HG02759 (cell line): Measurements from ENCODE around the gene CCDC80.

Experiments used
- ATAC-seq: cut with Tn5 transposase; IDR thresholded peaks from one replicate; pipeline ENCODE4 v1.9.1; 2021; ENCODE audit warnings: mild to moderate bottlenecking, moderate library complexity; ENCODE audit not compliant: unreplicated experiment

CCDC80 gene, protein sequence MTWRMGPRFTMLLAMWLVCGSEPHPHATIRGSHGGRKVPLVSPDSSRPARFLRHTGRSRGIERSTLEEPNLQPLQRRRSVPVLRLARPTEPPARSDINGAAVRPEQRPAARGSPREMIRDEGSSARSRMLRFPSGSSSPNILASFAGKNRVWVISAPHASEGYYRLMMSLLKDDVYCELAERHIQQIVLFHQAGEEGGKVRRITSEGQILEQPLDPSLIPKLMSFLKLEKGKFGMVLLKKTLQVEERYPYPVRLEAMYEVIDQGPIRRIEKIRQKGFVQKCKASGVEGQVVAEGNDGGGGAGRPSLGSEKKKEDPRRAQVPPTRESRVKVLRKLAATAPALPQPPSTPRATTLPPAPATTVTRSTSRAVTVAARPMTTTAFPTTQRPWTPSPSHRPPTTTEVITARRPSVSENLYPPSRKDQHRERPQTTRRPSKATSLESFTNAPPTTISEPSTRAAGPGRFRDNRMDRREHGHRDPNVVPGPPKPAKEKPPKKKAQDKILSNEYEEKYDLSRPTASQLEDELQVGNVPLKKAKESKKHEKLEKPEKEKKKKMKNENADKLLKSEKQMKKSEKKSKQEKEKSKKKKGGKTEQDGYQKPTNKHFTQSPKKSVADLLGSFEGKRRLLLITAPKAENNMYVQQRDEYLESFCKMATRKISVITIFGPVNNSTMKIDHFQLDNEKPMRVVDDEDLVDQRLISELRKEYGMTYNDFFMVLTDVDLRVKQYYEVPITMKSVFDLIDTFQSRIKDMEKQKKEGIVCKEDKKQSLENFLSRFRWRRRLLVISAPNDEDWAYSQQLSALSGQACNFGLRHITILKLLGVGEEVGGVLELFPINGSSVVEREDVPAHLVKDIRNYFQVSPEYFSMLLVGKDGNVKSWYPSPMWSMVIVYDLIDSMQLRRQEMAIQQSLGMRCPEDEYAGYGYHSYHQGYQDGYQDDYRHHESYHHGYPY

DNA sequence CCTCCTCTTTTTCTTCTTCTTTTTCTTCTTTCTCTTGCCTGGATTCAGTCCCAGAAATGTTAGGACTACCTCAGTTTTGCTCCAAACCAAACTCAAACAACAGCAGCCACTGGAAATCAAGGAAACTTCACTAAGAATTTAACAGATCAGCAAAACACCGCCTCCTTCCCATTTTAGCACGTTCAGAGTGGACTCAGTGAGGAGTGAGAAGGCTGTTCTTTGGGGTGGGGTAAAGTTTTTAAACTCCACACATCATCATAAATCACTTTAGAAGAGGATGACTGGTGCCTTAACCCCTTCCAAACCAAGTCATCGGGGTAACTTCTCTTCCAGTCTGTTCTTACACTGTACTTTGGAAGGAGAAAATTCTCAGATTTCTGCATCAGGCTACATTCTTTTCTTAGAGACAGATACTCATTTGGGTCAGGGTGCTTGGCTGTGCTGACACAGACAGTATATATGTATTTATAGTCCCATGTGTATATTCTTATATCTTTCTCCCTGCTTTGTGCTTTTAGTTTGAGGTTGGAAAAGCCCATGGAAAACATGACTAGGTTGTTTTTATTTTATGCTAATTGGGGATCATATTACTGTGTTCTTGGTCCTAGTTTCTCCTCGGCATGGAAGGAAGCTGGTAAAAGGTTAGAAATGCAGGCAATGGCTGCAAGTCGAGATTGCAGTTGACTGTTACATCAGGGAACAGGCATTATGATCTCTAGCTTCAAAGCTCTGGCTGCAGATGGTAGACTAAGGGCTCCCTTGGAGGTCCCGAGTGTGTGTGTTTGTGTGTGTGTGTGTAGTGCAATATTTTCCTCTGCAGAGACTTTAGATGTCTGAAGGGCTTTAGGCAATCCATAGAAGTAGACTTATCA lies at the start of gene CCDC80:
Gene CCDC80, minus strand, starts transcription at position 214 of the 872 bp plus-strand sequence. CDS start 1,238 bp downstream, outside the sequence.
- ATAC-seq = no peak

GRCh38 chr3:112689989-112690388 lies 49.0 kb upstream of the CCDC80 start:
- no peak for ATAC-seq

GRCh38 chr3:112689385-112689784 lies 48.4 kb upstream of the CCDC80 start:
- no peak for ATAC-seq

- ATAC-seq = no peak
Observed at GRCh38 chr3:112688819-112689218, 47.9 kb upstream of the CCDC80 start.

DNA sequence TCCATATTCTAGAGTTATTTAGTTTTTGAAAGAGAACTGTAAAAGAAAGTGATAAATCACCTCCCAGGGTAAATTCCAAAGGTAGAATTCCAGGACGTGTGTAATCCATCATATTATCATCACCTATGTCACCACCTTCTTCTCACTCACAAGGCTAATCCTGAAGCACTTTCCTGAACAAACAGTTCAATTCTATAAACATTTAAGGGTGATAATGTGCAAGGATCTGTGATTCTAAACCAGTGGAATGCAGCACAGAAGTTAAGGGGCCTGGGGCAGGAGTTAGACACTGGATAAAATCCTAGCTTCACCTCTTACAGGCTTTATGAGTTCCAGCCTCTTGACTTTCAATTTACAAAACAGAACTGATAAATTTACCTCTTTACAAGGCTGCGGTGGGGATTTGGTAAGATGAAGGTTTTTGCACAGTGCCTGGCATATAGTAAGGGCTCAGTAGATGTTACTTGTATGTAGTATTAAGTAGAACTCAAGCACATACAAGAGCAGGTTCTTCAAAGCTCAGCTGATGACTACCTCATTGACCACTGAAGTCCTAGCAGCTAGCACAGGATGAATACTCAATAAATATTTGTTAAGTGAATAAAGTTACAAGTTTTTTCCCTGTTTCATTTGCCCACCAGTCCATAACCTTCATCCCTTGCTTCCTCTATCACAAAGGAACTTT lies 47.3 kb upstream of the CCDC80 start:
- no peak for ATAC-seq

DNA sequence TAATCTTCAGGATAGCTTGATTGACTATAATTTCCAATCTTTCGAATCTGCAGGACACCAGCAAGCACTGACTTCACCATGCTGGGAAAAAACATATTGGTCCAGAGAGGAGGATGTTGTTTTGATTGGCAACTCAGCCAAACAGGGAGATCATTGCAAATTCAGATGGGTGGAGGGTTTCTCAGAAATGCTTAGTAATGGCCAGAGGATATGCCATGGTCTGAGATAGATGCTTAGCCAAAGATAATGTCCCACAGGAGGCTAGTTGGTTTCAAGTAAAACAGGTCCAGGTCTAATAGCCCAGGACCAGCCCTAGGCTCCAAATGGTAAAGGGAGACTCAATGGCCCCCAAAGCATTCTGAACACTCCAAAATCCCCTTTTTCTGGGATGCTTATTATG lies 46.7 kb upstream of the CCDC80 start:
- ATAC-seq = no peak

DNA sequence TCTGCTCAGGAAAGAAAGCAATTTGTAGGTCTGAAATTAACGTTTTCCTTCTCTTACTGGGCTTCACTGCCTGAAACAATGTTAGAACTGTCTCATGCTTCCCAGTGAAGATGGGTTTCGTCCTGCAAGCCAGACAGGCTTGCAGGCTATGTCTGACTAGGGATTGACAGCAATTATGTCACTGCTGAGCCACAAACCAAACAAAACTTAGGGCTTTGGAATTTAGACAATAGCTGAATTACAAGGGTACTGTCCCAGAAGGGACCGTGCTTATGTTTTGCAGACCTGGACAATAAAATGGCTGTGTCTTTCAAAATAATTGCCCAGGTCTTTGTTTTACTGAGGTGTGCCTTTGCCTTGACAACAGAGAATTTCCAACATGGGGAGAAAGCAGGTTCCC lies 46.3 kb upstream of the CCDC80 start:
- ATAC-seq = no peak

- no peak for ATAC-seq
Observed at GRCh38 chr3:112685956-112686799, 45.2 kb upstream of the CCDC80 start.

- ATAC-seq = no peak
Observed at GRCh38 chr3:112685420-112685819, 44.5 kb upstream of the CCDC80 start.

- ATAC-seq = no peak
Observed at GRCh38 chr3:112682361-112682760, 41.4 kb upstream of the CCDC80 start.

- no peak for ATAC-seq
Observed at GRCh38 chr3:112681822-112682325, 40.9 kb upstream of the CCDC80 start.

GRCh38 chr3:112676659-112677234 lies 35.8 kb upstream of the CCDC80 start:
- ATAC-seq = peak; percentile 99

DNA sequence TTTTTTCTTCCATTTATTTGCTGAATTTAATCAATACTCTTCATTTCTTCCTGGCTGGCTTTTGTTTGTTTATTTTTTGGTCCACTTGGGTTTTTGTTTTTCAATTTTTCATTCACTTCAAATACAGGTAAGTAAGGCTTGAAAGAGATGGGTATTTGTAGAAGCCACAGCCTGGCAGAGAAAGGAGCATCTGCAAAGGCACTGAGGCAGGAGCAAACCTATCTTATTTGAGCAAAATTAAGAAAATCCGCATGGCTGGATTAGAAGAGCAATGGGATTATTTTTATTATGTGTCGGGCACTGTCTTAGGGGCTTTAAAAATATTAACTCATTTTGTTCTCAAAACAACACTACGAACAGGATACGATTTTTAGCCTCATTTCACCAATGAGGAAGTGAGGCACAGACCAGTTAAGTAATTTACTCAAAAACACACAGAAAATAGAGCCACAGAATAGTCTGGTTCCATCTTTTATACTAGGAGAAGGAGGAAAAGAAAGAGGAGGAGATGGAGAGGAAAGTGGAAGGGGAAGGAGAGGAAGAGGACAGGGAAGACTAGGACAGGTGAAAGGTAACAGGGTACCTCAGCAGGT lies 35.1 kb upstream of the CCDC80 start:
- ATAC-seq = no peak

- ATAC-seq = no peak
Observed at GRCh38 chr3:112675349-112675748, 34.4 kb upstream of the CCDC80 start.

DNA sequence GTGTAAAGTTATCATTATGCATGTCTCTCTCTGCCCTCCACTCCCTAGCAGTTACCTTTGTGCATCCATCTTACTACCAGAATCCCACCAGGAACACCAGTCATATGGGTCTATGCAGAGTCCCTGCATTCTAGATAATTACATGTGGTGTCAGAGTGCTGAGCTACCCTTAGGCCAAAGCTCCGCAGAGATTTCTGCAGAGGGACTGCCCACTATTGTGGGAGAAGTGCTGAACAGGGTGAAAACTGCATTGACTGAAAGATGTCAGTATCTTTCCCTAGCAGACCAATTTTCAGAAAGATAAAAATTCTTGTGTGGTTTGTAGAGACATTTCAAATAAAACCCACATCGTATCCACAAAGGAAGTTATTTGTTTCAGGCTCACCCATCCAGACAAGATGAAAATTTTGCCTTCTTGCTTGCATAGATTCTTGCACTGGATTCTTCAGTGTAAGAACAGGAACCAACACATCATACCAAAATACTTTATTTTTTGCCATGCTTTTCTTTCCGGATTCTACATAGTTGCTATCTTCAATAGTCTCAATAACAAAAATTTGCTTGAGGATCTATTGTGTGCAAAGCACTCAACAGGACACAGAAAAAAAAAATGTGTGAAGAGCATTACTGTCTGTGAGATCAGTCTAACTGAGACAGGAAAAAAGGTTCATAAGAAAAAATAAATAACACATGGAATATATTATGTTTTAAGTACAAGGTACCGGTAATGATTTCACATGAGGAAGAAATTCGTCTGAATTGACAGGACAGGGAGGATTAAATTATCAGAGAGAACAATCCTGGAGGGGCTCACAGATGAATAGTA lies 32.0 kb upstream of the CCDC80 start:
- ATAC-seq = no peak

- ATAC-seq = no peak
Observed at GRCh38 chr3:112671930-112672715, 31.2 kb upstream of the CCDC80 start.

- ATAC-seq = no peak
Observed at GRCh38 chr3:112670824-112671223, 29.9 kb upstream of the CCDC80 start.
